Activated CD4-positive, alpha-beta T cell treated with anti-CD3 and anti-CD28 coated beads, Interleukin-10, Interleukin-2, amounts not matched to agents 100 ng/mL and 50 ng/mL, durations not matched to agents 16 hours and 8 hours (primary cell): ENCODE measurements around the gene FAM110A.
A peak's percentile ranks its signal among the peaks of the same experiment; 100 is the strongest.
"Not testable (repeated sequence)": the region's sequence is repeated elsewhere in the genome, so short reads cannot be mapped to it uniquely, and the experiment has no call there.

Experiments
- DNase-seq: peaks from one replicate; pipeline ENCODE4 v3.0.0-alpha.2; 2020

Gene FAM110A

GRCh38 chr20:877814-878213 is 44.3 kb downstream of the FAM110A start:
- no peak for DNase-seq

DNA sequence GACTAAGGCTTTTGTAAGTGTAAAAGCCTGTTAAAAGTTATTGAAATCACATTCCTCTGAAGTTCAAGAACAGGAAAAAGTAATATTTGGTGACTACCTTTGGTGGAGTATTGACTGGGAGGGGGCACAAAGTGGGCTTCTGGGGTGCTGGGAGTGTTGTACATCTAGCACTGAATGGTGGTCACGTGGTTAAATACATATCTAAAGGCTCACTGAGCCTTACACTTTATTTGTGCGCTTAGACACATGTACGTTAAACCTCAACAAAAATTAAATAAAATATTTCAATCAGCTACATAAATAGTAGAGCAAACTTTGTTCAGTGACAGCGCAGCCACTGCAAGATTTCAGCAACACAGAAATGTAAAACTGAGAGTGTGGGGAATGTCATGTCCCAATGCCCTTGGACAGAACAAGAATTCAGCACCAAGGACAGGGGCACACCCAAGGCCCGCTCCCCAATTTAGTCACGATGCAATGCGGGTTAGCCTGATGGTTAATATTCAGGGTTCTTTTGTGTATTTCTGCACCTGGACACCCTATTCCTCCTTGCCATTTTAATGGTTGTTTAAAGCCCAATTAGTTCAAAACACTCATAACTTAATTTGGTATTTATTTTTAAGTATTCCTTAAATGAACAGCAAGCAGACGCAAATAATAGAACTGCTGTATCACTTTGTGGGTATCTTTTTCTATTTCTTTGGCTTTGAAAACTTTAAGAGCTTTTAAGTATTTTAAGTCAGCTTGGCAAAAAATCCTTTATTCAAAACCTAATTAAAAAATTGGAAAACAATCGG is 45.2 kb downstream of the FAM110A start:
- DNase-seq = peak; percentile 30

DNA sequence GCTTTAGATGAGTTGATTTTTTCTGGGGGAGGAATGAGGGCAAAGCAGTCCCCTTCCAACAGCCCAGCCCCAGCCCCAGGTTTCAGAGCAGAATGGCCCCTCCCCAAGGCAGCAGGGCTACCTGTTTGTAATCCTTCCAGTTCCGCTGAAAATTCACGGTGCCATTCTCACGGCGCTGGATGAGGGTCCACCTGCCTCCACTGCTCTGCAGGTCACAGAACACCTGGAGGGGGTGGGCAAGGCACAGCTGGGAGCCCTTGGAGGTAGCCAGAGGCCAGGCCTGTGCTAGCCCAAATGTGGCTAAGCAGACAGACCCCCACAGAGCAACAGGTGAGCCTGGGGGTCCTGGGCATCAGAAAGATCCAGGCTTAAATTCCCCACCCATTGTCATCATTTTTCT is 46.1 kb downstream of the FAM110A start:
- no peak for DNase-seq

DNA sequence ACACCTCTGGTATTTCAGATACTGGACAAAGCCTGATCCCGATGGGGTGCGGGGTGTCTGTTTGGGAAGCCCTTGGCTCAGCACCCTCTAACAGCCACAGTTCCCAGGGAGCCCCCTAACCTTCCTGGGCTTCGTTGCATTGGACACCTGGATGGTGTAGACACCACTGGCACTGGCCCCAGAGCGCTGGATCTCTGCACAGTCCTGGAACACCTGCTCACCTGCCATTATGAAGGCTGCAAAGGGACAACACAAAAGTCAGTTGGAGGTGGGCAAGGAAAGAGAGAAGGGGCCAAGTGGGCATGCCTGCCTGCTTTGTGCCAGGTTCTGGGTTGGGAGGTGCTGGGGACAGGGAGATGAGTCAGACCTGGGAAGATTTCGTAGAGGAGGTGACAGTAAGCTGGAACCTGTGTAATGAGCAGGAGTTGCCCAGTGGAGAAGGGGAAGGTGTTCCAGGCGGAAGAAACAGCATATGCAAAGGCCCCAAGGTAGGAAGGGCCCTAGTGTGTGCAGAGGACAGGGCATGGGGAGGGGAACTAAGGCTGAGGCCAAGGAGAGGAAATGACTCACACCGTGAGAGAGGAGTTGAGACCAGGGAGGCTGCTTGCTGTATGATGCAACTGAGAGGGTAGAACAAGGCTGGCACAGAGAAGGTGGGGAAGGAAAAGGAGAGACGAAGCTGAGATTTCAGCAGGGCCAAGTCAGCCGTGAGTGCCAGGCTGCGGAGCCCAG is 47.7 kb downstream of the FAM110A start:
- peak; percentile 86 for DNase-seq

DNA sequence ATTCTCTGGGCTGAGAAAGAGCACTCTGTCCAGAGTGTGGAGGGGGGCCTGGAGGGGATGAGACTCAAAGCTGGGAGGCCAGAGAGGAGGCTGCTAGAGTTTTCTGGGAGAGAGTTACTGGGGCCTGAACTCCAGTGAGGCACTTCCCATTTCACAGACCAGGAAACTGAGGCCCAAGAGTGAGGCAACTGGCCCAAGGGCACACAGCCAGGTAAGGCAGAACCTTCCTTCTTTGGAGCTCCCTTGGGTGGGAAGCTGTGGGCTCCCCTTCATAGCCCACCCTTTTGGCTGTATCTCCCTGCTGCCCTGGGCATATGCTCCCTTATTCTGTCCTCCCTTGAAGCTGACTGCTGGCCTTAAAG is 48.2 kb downstream of the FAM110A start:
- DNase-seq = no peak

DNA sequence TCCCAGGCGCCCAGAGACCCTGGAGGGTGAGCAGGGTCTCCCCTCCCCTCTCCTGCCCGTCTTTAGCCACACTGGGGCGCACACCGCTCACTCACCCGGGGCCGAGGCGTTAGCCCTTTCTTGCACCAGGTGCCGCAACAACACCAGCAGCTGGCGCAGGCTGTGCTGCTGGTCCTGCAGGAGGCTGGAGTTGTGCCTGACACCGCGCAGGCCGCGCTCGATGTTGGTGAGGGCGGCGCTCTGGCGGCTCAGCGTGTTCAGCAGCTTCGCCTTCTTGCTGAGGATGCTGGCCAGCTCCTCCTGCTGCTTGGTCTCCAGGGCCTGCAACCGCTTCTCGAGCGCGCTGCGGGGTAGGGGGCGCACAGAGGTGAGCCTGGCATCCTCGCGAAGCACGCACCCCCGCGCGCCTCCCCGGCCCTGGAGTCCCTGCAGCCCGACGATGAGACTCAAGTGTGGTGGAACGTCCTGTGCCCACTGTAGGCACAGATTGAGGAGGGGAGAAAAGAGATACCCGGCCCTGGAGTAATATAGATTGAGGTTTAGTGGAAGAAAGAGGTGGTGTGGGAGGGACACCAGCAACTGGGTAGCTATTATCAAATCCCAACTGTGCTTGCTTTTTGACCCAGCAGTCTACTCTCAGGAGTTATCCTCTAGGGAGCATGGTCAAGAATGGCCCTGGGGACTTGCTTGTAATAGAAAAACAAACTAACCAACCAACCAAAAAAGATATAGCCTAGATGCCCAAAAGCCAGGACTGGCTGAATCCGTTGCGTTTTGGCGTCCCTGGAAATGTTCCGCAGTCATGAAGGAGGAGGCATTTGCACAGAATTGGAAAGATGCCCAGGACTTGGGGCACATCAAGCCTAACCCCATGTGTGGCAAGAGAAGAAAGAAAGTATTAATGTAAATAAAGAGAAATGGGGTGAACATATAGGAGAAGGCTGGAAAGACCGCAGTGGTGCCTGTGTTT is 51.8 kb downstream of the FAM110A start:
- no peak for DNase-seq

DNA sequence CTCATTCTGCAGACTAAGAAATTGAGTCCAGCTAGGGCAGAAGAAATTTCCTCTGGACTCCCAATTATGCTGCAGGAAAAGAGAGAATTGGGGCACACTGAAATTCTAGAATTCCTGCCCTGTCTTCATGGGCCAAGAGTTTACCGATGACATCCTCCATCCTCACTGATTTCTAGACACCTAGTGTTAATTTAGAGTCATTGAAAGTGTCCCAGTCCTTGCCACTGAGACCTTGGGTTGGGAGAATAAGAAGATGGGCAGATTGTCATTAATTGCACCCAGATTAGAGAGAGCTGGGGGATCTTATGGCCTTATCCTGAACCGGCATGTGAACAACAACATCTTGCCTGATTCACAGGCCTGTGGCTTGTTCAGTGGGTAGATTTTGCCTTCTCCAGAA is 53.6 kb downstream of the FAM110A start:
- no peak for DNase-seq

GRCh38 chr20:888057-888456 is 54.5 kb downstream of the FAM110A start:
- no peak for DNase-seq

- no peak for DNase-seq
These were observed 55.6 kb downstream of the FAM110A start for GRCh38 chr20:889106-889505.

GRCh38 chr20:889932-890463 is 56.5 kb downstream of the FAM110A start:
- DNase-seq = no peak

GRCh38 chr20:890666-891057 is 57.1 kb downstream of the FAM110A start:
- DNase-seq = no peak

DNA sequence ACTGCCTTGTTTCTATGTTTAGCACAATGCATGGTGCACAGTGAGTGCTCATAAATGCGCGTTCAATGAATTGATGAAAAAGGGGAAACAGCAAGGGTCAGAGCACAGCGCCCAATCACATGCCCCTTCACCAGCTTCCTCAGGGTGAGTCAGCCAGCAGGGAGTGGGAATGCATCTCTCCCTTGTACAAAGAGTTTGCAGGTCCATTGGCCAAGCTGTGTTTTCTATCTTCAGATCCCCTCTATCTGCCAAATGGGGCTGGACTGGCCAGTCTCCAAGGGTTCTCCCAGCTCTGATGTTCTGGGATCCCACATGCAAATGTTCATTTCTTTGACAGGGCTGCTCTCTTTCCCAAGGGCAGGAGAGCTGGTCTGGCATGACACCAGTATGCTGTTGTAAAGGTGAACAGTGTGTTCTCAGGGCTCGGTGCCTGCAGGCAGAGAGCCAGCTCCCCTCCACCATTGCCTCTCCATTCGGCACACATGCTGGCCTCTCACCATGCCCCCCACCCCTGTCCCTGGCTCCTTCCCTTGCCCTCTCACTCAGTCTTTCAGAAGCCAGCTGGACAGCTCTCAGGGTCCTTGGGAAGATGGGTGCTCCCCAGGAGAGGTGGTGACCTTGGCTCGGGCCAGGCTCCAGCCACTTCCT is 57.7 kb downstream of the FAM110A start:
- DNase-seq = no peak

DNA sequence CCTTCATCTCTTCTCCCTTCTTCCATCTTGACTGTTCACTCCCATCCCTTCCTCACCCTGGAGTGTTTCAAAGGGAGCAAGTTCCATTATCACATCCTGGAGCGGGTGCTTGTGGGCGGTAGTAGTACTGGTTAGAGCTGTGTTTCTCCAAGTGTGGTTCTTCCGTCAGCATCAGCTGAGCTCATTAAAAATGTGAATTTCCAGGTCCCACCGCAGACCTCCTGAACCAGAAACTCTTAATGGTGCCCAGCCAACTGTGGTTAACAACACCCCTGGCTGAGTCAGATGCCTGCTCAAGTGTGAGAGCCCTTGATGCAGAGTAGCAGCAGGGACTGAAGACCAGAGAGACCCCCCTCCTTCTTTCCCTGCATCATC is 58.2 kb downstream of the FAM110A start:
- no peak for DNase-seq

DNA sequence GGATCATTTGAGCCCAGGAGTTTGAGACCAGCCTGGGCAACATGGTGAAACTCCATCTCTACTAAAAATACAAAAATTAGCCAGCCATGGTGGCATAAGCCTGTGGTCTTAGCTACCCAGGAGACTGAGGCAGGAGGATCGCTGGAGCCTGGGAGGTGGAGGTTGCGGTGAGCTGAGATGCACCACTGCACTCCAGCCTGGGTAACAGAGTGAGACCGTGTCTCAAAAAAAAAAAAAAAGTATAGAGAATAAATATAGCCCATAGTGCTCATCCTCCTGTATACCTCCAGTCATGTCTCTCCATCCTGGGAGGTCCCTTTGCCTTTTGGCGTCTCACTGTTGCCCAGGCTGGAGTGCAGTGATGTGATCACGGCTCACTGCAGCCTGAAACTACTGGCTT is 58.9 kb downstream of the FAM110A start:
- DNase-seq = not testable (repeated sequence)
